Inflammatory macrophage treated with lipopolysaccharide for 1 hour (primary cell): Measurements from ENCODE around the gene CXCL1.

Experiments
- DNase-seq, 2 donors: peaks; one replicate each; pipeline ENCODE4 v3.0.0-alpha.2; 2020 to 2022

The CXCL1 gene

GRCh38 chr4:73869130-73870055 is at the start of gene CXCL1:
Gene CXCL1 (plus strand): TSS chr4:73869393. CDS start chr4:73869471, 78 bp downstream.
- peak; percentile 44 to 46 for DNase-seq

GRCh38 chr4:73821325-73821724 is 47.9 kb upstream of the CXCL1 start:
- DNase-seq: peak in 1 of 2 donors; percentile 42

GRCh38 chr4:73822389-73822788 is 46.8 kb upstream of the CXCL1 start:
- DNase-seq: no peak

GRCh38 chr4:73822812-73823504 is 46.2 kb upstream of the CXCL1 start:
- DNase-seq: peak; percentile 64 to 72

- DNase-seq: no peak
Observed at GRCh38 chr4:73823760-73824159, 45.4 kb upstream of the CXCL1 start.

DNA sequence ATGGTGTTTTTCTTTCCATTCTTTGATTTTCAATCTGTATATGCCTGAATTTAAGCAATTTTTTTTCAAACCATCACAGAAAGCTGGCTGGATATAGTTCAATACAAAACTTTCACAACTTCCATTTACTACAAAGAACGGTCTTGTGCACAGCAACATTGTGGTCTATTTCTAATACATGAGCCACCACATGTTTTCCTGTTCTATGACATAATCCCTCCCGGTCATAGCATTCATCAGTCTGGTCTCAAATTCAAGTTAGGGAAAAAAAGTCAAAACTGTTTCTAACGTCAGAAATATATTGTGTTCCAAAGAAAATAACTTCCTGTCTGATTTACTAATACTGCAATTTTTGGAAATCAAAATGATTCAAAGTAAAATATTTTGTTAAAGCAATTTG is 40.2 kb upstream of the CXCL1 start:
- peak; percentile 61 to 68 for DNase-seq

GRCh38 chr4:73831569-73831968 is 37.6 kb upstream of the CXCL1 start:
- no peak for DNase-seq

- DNase-seq: no peak
Observed at GRCh38 chr4:73832651-73833237, 36.4 kb upstream of the CXCL1 start.

DNA sequence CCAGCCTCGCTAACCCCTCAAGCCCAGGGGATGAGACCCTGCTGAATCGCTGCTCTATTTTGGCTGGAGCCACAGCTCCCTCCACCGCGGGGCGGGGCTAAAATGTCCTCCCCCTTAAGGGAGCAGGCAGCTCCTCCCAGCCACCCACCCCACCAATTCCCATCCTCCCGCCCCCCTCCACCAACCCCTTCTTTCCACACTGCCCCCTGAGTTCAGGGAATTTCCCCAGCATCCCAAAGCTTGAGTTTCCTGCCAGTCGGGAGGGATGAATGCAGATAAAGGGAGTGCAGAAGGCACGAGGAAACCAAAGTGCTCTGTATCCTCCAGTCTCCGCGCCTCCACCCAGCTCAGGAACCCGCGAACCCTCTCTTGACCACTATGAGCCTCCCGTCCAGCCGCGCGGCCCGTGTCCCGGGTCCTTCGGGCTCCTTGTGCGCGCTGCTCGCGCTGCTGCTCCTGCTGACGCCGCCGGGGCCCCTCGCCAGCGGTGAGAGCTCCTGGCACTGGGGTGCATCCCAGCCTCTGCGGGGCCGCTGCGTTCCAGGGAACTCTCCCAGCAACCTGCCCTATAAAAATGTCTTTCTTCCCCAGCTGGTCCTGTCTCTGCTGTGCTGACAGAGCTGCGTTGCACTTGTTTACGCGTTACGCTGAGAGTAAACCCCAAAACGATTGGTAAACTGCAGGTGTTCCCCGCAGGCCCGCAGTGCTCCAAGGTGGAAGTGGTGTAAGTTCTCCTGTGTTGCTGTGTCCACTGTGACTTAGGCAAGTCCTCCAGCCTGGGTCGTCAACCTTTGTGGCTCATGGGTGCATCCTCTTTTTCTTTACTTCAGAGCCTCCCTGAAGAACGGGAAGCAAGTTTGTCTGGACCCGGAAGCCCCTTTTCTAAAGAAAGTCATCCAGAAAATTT is 32.6 kb upstream of the CXCL1 start, which contains the start of gene CXCL6:
Gene CXCL6, plus strand, starts transcription at position 306 of the 907 bp plus-strand sequence. Its CDS starts 73 bp downstream, at position 379.
- DNase-seq: peak; percentile 25 to 38

DNA sequence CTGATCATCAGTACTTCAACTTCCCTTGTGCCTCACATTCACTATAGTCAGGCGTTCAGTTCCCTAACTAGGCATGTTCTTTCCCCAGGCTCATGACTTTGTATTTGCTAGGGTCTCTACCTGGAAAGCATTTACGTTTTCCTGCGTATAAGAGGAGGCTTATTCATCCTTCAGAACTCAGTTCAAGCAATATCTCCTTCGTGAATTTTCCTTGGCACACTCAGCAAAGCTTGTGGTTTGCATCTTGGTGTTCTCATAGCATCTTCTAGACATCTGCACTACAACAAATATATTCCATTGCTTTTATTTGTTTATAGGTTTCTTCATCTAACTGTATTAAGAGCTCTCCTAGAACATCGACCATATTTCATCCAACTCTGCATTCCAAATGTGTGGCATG is 30.1 kb upstream of the CXCL1 start:
- DNase-seq: no peak

DNA sequence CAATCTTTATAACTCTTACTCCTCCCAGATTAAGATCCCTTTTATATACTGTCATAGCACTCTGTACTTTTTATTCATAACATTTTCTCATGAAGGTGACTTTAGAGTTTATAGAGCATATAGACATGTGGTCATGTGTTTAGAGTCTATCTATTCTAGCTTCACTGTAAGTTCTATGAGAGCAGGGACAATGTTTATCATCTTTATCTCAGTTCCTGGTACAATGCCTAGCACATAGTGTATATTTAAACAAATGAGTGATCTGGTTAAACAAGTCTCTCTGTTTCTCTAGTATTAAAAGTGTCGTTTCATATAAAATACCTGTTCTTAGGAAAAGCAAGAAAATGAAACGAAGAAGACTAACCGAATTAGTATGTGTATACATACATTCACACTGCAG is 29.5 kb upstream of the CXCL1 start:
- DNase-seq: no peak

DNA sequence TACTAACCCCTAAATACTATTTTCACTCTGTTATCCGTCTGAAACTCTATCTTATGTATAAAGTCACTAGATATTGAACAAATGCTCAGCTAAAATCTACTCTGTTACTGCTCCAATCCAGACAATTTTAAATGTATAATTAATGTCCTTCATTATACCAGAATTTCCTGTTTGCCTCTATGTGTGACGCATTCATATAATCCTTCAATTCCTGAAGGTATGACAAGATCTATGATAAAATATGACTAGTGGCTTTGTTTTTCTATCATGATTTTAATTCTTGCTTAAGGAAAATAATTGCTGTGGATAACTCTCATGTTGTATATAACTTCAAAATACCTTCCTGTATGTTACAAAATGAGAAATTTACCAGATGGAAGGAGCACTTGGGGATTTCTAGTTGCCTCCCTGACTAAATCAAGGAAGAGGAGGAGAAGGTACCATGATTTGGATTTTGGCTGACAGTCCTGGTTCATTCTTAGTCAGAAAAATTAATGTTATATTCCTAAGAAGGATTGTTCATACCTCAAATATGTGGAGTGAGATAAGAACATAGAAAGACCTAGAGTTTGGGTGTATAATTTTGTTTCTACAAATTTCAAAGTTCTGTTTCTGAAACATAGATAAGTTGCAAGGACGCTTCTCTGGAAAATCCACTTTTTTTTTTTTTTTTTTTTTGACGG is 27.8 kb upstream of the CXCL1 start:
- DNase-seq: no peak

GRCh38 chr4:73842696-73843095 is 26.5 kb upstream of the CXCL1 start:
- no peak for DNase-seq

GRCh38 chr4:73843369-73843768 is 25.8 kb upstream of the CXCL1 start:
- DNase-seq: no peak

DNA sequence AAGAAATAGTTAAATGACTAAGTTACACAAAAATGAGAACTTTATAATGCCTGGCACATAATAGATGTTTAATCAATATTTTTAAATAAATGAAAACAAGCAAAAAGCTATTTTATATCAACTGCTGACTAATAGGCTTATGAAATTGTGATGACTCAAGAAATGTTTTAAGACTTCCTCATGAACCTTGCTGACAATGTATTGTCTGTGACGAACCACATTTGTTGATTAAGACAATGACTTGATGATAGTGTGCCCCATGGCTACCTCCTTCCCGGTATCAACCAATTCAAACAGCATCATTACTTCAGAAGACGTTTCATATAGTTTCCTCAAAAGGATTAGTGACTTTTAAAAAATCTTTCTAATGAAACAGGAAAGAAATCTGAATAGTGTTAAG is 24.8 kb upstream of the CXCL1 start:
- peak; percentile 61 to 68 for DNase-seq

- peak in 1 of 2 donors; percentile 18 for DNase-seq
Observed at GRCh38 chr4:73844806-73845205, 24.4 kb upstream of the CXCL1 start.

- DNase-seq: peak; percentile 39 to 54
Observed at GRCh38 chr4:73847526-73848182, 21.5 kb upstream of the CXCL1 start.

GRCh38 chr4:73848183-73848777 is 20.9 kb upstream of the CXCL1 start:
- DNase-seq: no peak

DNA sequence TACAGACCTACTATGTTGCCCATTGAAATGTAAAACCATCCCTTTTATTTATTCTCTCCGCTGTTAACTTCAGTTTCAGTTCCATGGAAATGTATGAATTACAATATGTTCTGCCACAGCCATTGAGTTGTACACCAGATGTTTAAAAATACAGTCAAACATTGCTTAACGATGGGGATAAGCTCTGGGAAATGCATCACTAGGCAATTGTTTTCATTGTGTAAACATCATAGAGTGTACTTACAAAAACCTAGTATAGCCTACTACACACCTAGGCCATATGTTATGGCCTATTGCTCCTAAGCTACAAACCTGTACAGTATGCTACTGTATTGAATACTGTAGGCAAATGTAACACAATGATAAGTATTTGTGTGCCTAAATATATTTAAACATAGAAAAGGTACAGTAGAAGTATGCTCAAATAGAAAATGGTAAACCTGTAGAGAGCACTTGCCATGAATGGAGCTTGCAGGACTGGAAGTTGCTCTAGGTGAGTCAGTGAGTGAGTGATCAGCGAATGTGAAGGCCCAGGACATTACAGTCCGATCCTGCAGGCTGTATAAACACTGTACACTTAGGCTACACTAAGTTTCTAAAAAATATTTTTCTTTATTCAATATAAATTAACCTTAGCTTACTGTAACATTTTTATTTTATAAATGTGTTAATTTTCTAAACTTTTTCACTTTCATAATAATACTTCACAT is 18.8 kb upstream of the CXCL1 start:
- DNase-seq: no peak

- DNase-seq: no peak
Observed at GRCh38 chr4:73851293-73851692, 17.9 kb upstream of the CXCL1 start.
